SU-DHL-6 (cell line): Measurements from ENCODE around the gene KCNB1.

Experiments
- EZH2phosphoT487 ChIP-seq: fragments of 200-600 bp; sonication (generic), shearing (Covaris generic); conservative IDR thresholded peaks from 2 replicates; pipeline ENCODE4 v1.6.1; 2018; ENCODE audit warnings: mild to moderate bottlenecking, antibody characterized with exemption, low read length, moderate library complexity, mixed read lengths
- TF ChIP-seq, protein P1 (sequence below): fragments of 200-600 bp; sonication (generic); IDR thresholded peaks from one replicate; pipeline ENCODE4 v1.5.1; 2017; ENCODE audit warnings: antibody characterized with exemption, mild to moderate bottlenecking, low read length, moderate library complexity; ENCODE audit not compliant: insufficient read depth, poor library complexity, severe bottlenecking

DNA sequence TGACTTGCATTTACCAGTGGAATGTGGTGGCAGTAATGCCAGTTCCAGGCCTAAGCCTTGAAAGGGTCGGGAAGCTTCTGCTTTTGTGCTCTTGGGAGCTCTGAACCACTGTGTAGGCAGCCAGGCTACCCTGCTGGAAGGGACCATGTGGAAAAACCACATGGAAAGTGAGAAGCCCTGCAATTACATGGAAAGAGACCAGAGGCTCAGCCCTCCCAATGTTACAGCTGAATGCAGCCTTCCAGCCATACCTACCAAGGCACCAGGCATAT, 14.9 kb upstream of the KCNB1 start:
- TF ChIP-seq, protein P1, sequence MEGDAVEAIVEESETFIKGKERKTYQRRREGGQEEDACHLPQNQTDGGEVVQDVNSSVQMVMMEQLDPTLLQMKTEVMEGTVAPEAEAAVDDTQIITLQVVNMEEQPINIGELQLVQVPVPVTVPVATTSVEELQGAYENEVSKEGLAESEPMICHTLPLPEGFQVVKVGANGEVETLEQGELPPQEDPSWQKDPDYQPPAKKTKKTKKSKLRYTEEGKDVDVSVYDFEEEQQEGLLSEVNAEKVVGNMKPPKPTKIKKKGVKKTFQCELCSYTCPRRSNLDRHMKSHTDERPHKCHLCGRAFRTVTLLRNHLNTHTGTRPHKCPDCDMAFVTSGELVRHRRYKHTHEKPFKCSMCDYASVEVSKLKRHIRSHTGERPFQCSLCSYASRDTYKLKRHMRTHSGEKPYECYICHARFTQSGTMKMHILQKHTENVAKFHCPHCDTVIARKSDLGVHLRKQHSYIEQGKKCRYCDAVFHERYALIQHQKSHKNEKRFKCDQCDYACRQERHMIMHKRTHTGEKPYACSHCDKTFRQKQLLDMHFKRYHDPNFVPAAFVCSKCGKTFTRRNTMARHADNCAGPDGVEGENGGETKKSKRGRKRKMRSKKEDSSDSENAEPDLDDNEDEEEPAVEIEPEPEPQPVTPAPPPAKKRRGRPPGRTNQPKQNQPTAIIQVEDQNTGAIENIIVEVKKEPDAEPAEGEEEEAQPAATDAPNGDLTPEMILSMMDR = no peak
- no peak for TF ChIP-seq EZH2phosphoT487
